Ovary (tissue), 9 donors: ENCODE data around the gene B4GALT5. TPM values are rescaled to one million over a fixed set of nuclear protein-coding genes. Genes with fewer than 3 reads are reported as not detected.

ENCODE experiments used
- DNase-seq, 5 donors: peaks; one replicate each; pipeline ENCODE4 v3.0.0-alpha.2; 2019 to 2020
- H3K27ac ChIP-seq, 2 donors: fragments of 200-600 bp; one replicate each; pipeline versions ENCODE4 v1.5.1 to v1.8.0; 2019 to 2022
- H3K27me3 ChIP-seq: fragments of 200-600 bp; one replicate; pipeline ENCODE4 v1.8.0; 2022
- H3K36me3 ChIP-seq: fragments of 200-600 bp; sonication (generic); one replicate; pipeline ENCODE4 v1.5.1; 2019
- H3K4me1 ChIP-seq: one replicate; pipeline ENCODE4 v1.8.1; 2013; ENCODE audit warnings: mild to moderate bottlenecking, moderate library complexity; ENCODE audit not compliant: insufficient read depth
- H3K4me3 ChIP-seq: fragments of 200-600 bp; sonication (generic); one replicate; pipeline ENCODE4 v1.5.1; 2017
- H3K9me3 ChIP-seq, 2 donors: fragments of 200-600 bp in 1 of 2; sonication (generic) in 1 of 2; one replicate each; pipeline versions ENCODE4 v1.5.1 to v1.8.1; 2013 to 2019; ENCODE audit warnings: mild to moderate bottlenecking in 1 of 2, moderate library complexity in 1 of 2
- CTCF ChIP-seq, 3 donors: fragments of 450-650 bp in 2 of 3; fragments of 200-600 bp in 1 of 3; IDR thresholded peaks; one replicate each; pipeline versions ENCODE4 v1.5.1 to v1.8.0; 2016 to 2022; ENCODE audit warnings: antibody characterized with exemption in 3 of 3, mild to moderate bottlenecking in 1 of 3
- EP300 ChIP-seq: sonication (generic); formaldehyde crosslinking; IDR thresholded peaks from one replicate; pipeline ENCODE4 v1.6.1; 2017; ENCODE audit warnings: antibody characterized with exemption
- POLR2A ChIP-seq: fragments of 450-650 bp; IDR thresholded peaks from one replicate; pipeline ENCODE4 v1.6.1; 2017; ENCODE audit warnings: antibody characterized with exemption, mild to moderate bottlenecking, moderate library complexity
- WGBS, 3 donors: extraction: QIAGEN DNeasy Blood & Tissue Kit in 1 of 3; methylation state at CpG; one replicate each; pipeline versions ENCODE4 v1.1.5 to v1.1.7; 2013 to 2017; 5-methylcytosine and 5-hydroxymethylcytosine counted together
- intact Hi-C, 4 donors: fragments of 100-400 bp; cut with DNase I; formaldehyde crosslinking; loops; one replicate each; pipeline versions ENCODE4 v1.11.0 to v1.15.1; 2022 to 2023
- polyA plus RNA-seq, 2 donors: library from polyadenylated mRNA; stranded (reverse); fragments of 200-250 nt in 1 of 2; fragments of 350-450 nt in 1 of 2; fragmentation: Illumina TruSeq in 1 of 2; extraction: RNeasy Lipid Tissue Mini Kit (QIAGEN cat#74804) in 1 of 2; gene quantifications; one replicate each; pipeline ENCODE4 v1.2.3, GENCODE V29; 2013 to 2014
- total RNA-seq, 7 donors: library from RNA; depleted of rRNA in 2 of 7; stranded (reverse); fragments of >200 nt in 2 of 7; fragmentation: NEBNext Ultra II Directional in 3 of 7; extraction: Animal tissue kit (Norgen Biotek cat#: 25700) in 3 of 7; gene quantifications; one replicate each; pipeline versions ENCODE4 v1.1.0 to v1.2.4, GENCODE V29; 2016 to 2023
- donor health status: DM: no; HTN: no; CAD: no; lungs with moderate emphysema.
- donor health status: DM: no; HTN: no; CAD: no.
- donor health status: Bipolar disorder and iron deficiency.
- donor health status: DM: yes; HTN: yes; CAD: no.
- donor health status: DM: no; HTN: no; CAD: no.
- donor health status: DM: yes; HTN: yes; CAD: no.

B4GALT5 gene
- total and polyA plus RNA-seq, 9 donors: 19.0 to 53.6 (median 37.7) TPM

GRCh38 chr20:49665796-49666195, 47.9 kb downstream of the B4GALT5 start:
- Histone ChIP-seq H3K27ac (no peak overlapping the region), H3K4me1 (peaks cover 5% of the 10 kb centered on the region), H3K36me3 (no peaks in the 10 kb centered on the region), H3K9me3 (no peaks in the 10 kb centered on the region), H3K4me3 (no peak overlapping the region), H3K27me3 (no peaks in the 10 kb centered on the region)
- intact Hi-C loops: loop anchor here in 1 of 4 donors (2.0 kb wide), 1 partner anchor 29 kb away; no protein-coding TSS in a partner anchor
- DNase-seq: no peak
- TF ChIP-seq EP300 (no peak), POLR2A (no peak), CTCF (IDR thresholded peaks at IDR 0.05) (no peak)
- WGBS, 3 donors: 96 to 97% (median 97%) methylated on average over 7 of the region's 7 CpGs

- no peaks in the 10 kb centered on the region for H3K27me3 ChIP-seq
- H3K36me3 ChIP-seq: no peaks in the 10 kb centered on the region
- intact Hi-C loops: loop anchor here in 1 of 4 donors (2.0 kb wide), 1 partner anchor 28 kb away; no protein-coding TSS in a partner anchor
- no peak overlapping the region for H3K4me3 ChIP-seq
- TF ChIP-seq EP300 (no peak), POLR2A (no peak), CTCF (IDR thresholded peaks at IDR 0.05) (no peak)
- H3K9me3 ChIP-seq: no peaks in the 10 kb centered on the region
- H3K27ac ChIP-seq: no peak overlapping the region
- WGBS, 3 donors: 97 to 99% (median 99%) methylated on average over 3 of the region's 3 CpGs
- no peak for DNase-seq
- H3K4me1 ChIP-seq: peaks cover 6% of the 10 kb centered on the region
Observed at GRCh38 chr20:49664612-49665313, 48.9 kb downstream of the B4GALT5 start.

GRCh38 chr20:49663112-49663511, 50.6 kb downstream of the B4GALT5 start:
- H3K4me1 ChIP-seq: peaks cover 3% of the 10 kb centered on the region
- intact Hi-C loops: no loop called here
- H3K27ac ChIP-seq: no peak overlapping the region
- H3K4me3 ChIP-seq: no peak overlapping the region
- no peak for DNase-seq
- no peaks in the 10 kb centered on the region for H3K27me3 ChIP-seq
- H3K9me3 ChIP-seq: no peaks in the 10 kb centered on the region
- TF ChIP-seq POLR2A: no peak
- TF ChIP-seq CTCF (IDR thresholded peaks at IDR 0.05): no peak
- no peak for TF ChIP-seq EP300
- H3K36me3 ChIP-seq: no peaks in the 10 kb centered on the region

- Histone ChIP-seq H3K4me1 (peaks cover 7% of the 10 kb centered on the region), H3K27me3 (no peaks in the 10 kb centered on the region), H3K4me3 (no peak overlapping the region), H3K27ac (no peak overlapping the region), H3K9me3 (no peaks in the 10 kb centered on the region), H3K36me3 (no peaks in the 10 kb centered on the region)
- no peak for DNase-seq
- no peak for TF ChIP-seq EP300
- no peak for TF ChIP-seq POLR2A
- TF ChIP-seq CTCF (IDR thresholded peaks at IDR 0.05): no peak
- intact Hi-C loops: no loop called here
- WGBS, 3 donors: 81 to 90% (median 89%) methylated on average over 8 of the region's 8 CpGs
Observed at GRCh38 chr20:49661560-49662329, 51.9 kb downstream of the B4GALT5 start.
